NCI-H2227 (cell line): ENCODE measurements around the gene BTRC.
A peak's percentile ranks its signal among the peaks of the same experiment; 100 is the strongest.

ENCODE experiments used
- DNase-seq: peaks from one replicate; lab custom pipeline; 2025; ENCODE audit not compliant: unreplicated experiment; lab: John Stamatoyannopoulos, UW

The BTRC gene

GRCh38 chr10:101564490-101564991 lies 210.6 kb downstream of the BTRC start:
- no peak for DNase-seq

- no peak for DNase-seq
These were observed 211.5 kb downstream of the BTRC start for GRCh38 chr10:101565370-101565900.

GRCh38 chr10:101565936-101566332 lies 212.0 kb downstream of the BTRC start:
- no peak for DNase-seq

- peak; percentile 87 for DNase-seq
These were observed 212.6 kb downstream of the BTRC start for GRCh38 chr10:101566333-101567164.

- no peak for DNase-seq
These were observed 213.4 kb downstream of the BTRC start for GRCh38 chr10:101567165-101568006.

GRCh38 chr10:101568054-101568745 lies 214.2 kb downstream of the BTRC start:
- DNase-seq: no peak

GRCh38 chr10:101569323-101569621 lies 215.3 kb downstream of the BTRC start:
- no peak for DNase-seq

GRCh38 chr10:101569622-101570427 lies 215.9 kb downstream of the BTRC start:
- peak; percentile 85 for DNase-seq

- no peak for DNase-seq
These were observed 216.7 kb downstream of the BTRC start for GRCh38 chr10:101570428-101571270.

GRCh38 chr10:101571271-101571925 lies 217.4 kb downstream of the BTRC start:
- DNase-seq: no peak

GRCh38 chr10:101572126-101572525 lies 218.2 kb downstream of the BTRC start:
- DNase-seq: no peak

- DNase-seq: no peak
These were observed 218.8 kb downstream of the BTRC start for GRCh38 chr10:101572785-101573184.

GRCh38 chr10:101573885-101574753 lies 220.2 kb downstream of the BTRC start:
- DNase-seq: no peak

- no peak for DNase-seq
These were observed 221.1 kb downstream of the BTRC start for GRCh38 chr10:101575091-101575490.

- no peak for DNase-seq
These were observed 221.7 kb downstream of the BTRC start for GRCh38 chr10:101575580-101576210.

GRCh38 chr10:101576211-101576863 lies 222.4 kb downstream of the BTRC start:
- no peak for DNase-seq
